Activated CD4-positive, alpha-beta memory T cell treated with anti-CD3 and anti-CD28 coated beads, Interleukin-2, amount 10 ng/mL, durations not matched to agents 7 days and 5 days (primary cell): ENCODE data around the gene DUS2. TPM values are rescaled to one million over a fixed set of nuclear protein-coding genes. Genes with fewer than 3 reads are reported as not detected.

Source experiments
- CTCF ChIA-PET: fragments of 350-600 bp; sonication (Branson Sonifier 250); formaldehyde crosslinking; loops from one replicate; lab custom pipeline; 2021; ENCODE audit warnings: antibody characterized with exemption, inconsistent platforms; lab: Charles Lee
- POLR2A ChIA-PET: fragments of 350-600 bp; sonication (Branson Sonifier 250); formaldehyde crosslinking; loops from one replicate; lab custom pipeline; 2021; ENCODE audit warnings: antibody characterized with exemption; lab: Charles Lee
- DNase-seq: peaks from one replicate; pipeline ENCODE4 v3.0.0-alpha.2; 2020
- H3K27ac Mint-ChIP-seq: one replicate; pipeline ENCODE4 v1.8.0; 2021; ENCODE audit warnings: mild to moderate bottlenecking, mixed read lengths
- H3K27me3 Mint-ChIP-seq: one replicate; pipeline ENCODE4 v1.8.0; 2021; ENCODE audit warnings: mixed read lengths
- H3K36me3 Mint-ChIP-seq: one replicate; pipeline ENCODE4 v1.8.0; 2021; ENCODE audit warnings: low read depth, mixed read lengths
- H3K4me1 Mint-ChIP-seq: one replicate; pipeline ENCODE4 v1.8.0; 2021; ENCODE audit warnings: mixed read lengths
- H3K4me3 Mint-ChIP-seq: one replicate; pipeline ENCODE4 v1.8.0; 2021; ENCODE audit warnings: mild to moderate bottlenecking, mixed read lengths
- H3K9me3 Mint-ChIP-seq: one replicate; pipeline ENCODE4 v1.8.0; 2021; ENCODE audit warnings: mixed read lengths
- total RNA-seq, 2 experiments: library from RNA; stranded (reverse); gene quantifications; one replicate each; pipeline ENCODE4 v1.2.3, GENCODE V29; 2021

DUS2 gene
- total RNA-seq, 2 experiments from 2014 or later, result 23.8 to 24.4 TPM

DNA sequence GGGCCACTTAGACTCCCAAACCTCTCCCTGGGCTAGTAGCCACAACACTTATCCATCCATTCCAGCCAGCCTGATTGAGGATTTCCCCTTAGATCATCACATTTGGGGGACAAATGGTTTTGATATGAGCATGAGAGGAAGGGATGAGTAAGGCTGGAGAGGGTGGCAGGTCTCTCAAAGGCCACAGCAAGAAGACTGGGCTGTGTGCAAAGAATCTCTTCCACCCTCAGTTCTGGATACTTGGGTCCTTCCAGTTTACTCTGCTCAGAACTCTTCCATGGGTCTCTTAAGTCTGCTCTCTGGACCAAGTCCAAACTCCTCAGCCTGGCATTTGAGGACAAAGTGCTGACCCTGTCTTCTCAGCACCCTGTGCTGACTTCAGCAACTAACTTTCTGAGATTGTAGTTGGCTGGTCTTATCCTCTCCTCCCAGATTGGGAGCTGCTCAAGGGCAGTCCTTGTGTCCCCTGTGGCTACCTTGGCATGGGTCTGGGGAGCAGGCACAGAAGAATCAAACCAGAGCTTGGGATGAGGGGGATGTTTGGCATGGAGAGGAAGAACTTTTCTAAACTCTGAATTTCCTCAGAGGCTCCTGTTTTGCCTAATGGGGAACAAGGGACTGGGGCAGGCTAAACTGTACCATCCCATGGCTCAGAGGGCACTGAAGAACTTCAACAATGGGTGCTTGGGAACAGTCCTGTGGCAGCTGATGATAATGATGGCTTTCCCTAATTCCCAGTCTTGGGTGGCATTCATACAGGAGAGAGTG is 59.0 kb downstream of the DUS2 start:
- no peak overlapping the region for H3K4me3 Mint-ChIP-seq
- H3K27me3 Mint-ChIP-seq, result no peaks in the 10 kb centered on the region
- no peak for DNase-seq
- peak overlapping the region; percentile 95 for H3K27ac Mint-ChIP-seq
- ChIA-PET CTCF (interaction anchor here (3.7 to 4.5 kb wide), 2 partner anchors 8 to 17 kb away, joined by 61 to 65 read pairs; no protein-coding TSS in a partner anchor), POLR2A (interaction anchor here (1.5 to 11.4 kb wide), 3 partner anchors 13 to 146 kb away, joined by 4 to 514 read pairs (median 39); partner anchors contain the start of genes DDX28, DUS2 and PSMB10)
- no peaks in the 10 kb centered on the region for H3K9me3 Mint-ChIP-seq
- peaks cover 49% of the 10 kb centered on the region for H3K36me3 Mint-ChIP-seq
- H3K4me1 Mint-ChIP-seq, result peaks cover 71% of the 10 kb centered on the region

DNA sequence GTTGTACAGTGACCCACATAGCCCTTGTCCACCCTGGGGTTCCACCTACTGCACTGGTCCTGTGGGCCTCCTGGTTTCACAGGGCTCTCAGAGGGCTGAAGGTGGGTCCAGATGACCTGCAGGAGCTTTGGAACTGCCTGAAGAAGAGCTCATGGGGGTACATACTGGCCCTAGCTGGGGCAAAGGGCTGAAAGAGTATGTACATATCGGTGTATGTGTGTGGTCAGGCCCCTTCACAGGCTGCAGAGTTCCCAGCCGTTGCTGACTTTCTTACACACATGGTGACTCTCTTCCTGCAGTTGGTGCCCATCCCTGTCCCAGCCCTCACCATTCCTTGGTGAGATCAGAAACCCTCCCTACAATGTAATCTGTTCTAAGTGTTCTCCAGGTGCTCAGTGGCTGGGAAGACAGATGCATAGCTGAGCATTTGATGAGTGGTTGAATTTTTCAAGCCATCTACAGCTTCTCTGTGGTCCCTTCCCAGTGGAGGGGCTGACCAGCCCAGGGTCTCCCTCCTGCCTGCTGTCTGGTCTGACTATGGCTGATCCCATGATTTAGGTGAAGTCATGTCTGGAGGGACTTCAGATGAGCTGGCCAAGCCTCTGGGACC is 59.6 kb downstream of the DUS2 start:
- Mint-ChIP-seq H3K36me3 (peaks cover 49% of the 10 kb centered on the region), H3K9me3 (no peaks in the 10 kb centered on the region), H3K27me3 (no peaks in the 10 kb centered on the region), H3K4me3 (no peak overlapping the region), H3K4me1 (peaks cover 68% of the 10 kb centered on the region), H3K27ac (peak overlapping the region; percentile 95)
- no peak for DNase-seq
- ChIA-PET CTCF (interaction anchor here (3.7 to 4.5 kb wide), 2 partner anchors 9 to 18 kb away, joined by 61 to 65 read pairs; no protein-coding TSS in a partner anchor), POLR2A (interaction anchor here (1.5 to 11.4 kb wide), 3 partner anchors 14 to 147 kb away, joined by 4 to 514 read pairs (median 39); partner anchors contain the start of genes DDX28, DUS2 and PSMB10)

DNA sequence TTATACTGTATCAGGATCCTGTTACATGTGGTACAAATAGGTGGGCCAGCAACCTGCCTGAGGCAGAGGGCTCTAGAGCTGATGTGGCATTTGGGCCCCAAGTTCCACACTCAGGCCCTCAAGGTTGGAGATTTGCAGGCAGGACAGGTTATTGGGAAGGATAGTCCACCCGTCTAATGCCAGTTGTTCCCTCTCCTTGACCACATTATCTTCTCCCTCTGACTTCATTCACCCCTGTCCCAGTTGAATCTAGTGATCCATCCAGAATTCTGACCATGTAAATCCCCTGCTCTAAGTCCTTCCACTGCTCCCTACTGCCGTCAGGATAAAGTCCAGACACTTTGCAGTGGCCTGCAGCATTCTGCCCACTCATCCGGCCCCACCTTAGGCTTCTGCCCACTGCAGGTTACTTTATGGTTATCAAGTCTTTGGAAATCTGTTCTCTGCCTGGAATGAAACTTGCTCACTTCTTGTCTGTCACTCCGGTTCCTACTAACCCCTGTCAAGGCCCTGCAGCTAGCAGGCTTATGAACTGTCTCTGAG is 60.2 kb downstream of the DUS2 start:
- Mint-ChIP-seq H3K4me1 (peaks cover 65% of the 10 kb centered on the region), H3K27ac (peak overlapping the region; percentile 95), H3K4me3 (no peak overlapping the region), H3K9me3 (no peaks in the 10 kb centered on the region), H3K36me3 (peaks cover 46% of the 10 kb centered on the region), H3K27me3 (no peaks in the 10 kb centered on the region)
- ChIA-PET CTCF (interaction anchor here (0.7 to 4.5 kb wide), 6 partner anchors 9 to 1331 kb away, joined by 3 to 65 read pairs (median 18); partner anchors contain the start of gene DPEP2), POLR2A (interaction anchor here (3.5 to 11.4 kb wide), 3 partner anchors 15 to 147 kb away, joined by 27 to 514 read pairs (median 39); partner anchors contain the start of genes DDX28, DUS2 and PSMB10)
- DNase-seq, result no peak

DNA sequence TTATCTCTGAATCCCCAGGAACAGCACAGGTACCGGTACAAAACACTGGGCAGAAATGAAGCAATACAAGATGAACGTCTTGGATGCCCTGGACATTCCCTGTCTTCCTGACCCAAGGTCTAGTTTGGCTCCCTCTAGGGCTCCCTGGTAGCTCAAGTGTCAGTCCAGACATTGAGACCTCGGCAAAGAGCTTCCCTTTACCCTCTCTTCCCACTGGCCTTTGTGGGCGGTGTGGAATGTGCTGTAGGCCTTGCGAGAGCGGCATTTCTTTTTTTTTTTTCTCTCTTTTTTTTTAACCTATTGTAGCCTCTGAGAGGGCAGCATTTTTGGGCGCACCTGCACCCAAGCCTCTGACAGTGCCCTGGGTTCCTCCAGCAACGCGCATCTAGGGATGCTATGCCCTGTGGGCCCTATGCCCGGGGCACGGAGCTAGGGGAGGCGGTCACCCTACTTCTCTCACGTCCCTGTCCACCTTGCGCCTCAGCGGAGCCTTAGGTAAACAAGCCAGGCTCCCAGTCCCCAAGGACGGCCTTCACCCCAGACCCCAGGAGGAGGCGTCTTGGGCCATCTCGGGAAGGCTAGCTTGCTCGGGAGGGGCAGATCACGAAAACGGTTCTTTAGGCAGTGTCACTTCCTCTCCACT is 60.9 kb downstream of the DUS2 start:
- POLR2A ChIA-PET, result interaction anchor here (0.9 to 11.4 kb wide), 10 partner anchors 10 to 522 kb away, joined by 3 to 514 read pairs (median 12); partner anchors contain the start of genes CTCF, DDX28, DPEP2 and DUS2
- Mint-ChIP-seq H3K27ac (peak overlapping the region; percentile 95), H3K4me1 (peaks cover 65% of the 10 kb centered on the region), H3K27me3 (no peaks in the 10 kb centered on the region), H3K36me3 (peaks cover 45% of the 10 kb centered on the region), H3K4me3 (peak overlapping the region; percentile 88), H3K9me3 (no peaks in the 10 kb centered on the region)
- CTCF ChIA-PET, result interaction anchor here (0.7 to 4.5 kb wide), 10 partner anchors 10 to 1330 kb away, joined by 3 to 65 read pairs (median 6); partner anchors contain the start of gene DPEP2
- DNase-seq, result no peak

DNA sequence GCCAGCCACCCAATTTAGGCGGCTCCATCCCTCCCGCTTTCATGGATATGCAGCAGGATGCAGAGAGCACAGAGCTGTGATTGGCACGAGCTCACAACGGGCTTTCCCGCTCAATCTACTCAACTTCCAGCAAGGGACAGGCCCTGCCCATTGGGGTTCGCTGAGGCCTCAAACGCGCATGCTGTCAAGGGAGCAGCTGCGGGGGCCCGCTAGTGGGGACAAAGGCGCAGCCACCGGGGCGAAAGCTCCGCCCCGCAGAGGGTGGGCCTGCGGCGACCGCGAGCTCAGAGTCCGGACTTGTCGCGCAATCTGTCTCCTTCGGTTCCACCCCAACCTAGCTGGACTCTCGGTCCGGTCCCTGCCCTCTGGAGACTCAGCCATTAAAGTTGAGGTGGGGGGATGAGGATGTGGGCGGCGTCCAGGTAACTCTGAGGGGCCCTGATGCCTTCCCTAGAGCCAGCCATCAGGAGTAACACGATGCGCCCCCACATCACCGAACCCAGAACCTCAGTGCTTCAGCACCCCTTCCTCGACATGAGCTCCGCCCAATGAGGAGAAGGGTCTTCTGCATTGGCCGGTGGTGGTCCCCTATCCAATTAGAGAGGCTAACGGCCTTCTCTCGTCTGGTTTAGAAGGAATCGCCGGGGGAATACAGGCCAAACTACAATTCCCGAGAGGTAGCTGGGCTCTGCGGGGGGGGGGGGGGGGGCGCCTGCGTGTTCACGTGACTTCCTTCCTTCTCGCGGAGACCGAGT is 61.6 kb downstream of the DUS2 start:
- H3K4me1 Mint-ChIP-seq, result peaks cover 64% of the 10 kb centered on the region
- no peaks in the 10 kb centered on the region for H3K9me3 Mint-ChIP-seq
- peak overlapping the region; percentile 88 for H3K4me3 Mint-ChIP-seq
- CTCF ChIA-PET, result interaction anchor here (0.6 to 4.5 kb wide), 17 partner anchors 9 to 522 kb away, joined by 3 to 65 read pairs (median 4); partner anchors contain the start of genes CTCF, DPEP2 and PSMB10
- POLR2A ChIA-PET, result interaction anchor here (0.7 to 11.4 kb wide), 22 partner anchors 9 to 523 kb away, joined by 3 to 514 read pairs (median 5); partner anchors contain the start of genes ACD, CTCF, DDX28 and DPEP2
- peak overlapping the region; percentile 95 for H3K27ac Mint-ChIP-seq
- peak; percentile 92 for DNase-seq
- H3K36me3 Mint-ChIP-seq, result peaks cover 47% of the 10 kb centered on the region
- no peaks in the 10 kb centered on the region for H3K27me3 Mint-ChIP-seq

DNA sequence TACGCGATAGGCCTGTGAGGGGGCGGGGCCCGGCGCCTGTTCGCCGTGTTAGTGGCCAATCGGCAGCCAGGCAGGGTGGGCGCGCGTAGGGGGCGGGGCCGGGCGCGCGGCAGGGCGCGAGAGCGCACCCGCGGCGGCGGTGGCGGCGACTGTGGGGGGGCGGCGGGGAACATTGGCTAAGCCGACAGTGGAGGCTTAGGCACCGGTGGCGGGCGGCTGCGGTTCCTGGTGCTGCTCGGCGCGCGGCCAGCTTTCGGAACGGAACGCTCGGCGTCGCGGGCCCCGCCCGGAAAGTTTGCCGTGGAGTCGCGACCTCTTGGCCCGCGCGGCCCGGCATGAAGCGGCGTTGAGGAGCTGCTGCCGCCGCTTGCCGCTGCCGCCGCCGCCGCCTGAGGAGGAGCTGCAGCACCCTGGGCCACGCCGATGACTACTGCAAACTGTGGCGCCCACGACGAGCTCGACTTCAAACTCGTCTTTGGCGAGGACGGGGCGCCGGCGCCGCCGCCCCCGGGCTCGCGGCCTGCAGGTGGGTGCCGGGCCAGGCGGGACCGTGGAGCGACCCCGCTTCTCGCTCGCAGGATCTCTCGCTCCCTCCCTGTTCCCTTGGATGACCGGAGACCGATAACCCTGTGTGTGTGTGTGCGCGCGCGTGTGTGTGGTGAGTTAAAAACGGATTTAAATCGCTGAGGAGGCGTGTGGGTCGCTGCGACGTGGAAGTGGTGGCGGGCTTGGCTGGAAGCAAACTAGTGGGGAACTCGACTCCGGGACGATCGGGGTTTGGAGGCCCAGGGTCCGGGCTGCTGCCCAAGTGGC is 62.4 kb downstream of the DUS2 start, which contains the start of gene NFATC3:
Gene NFATC3 (plus strand): TSS at position 112 of the 813 bp plus-strand sequence. CDS start 312 bp downstream, at position 424.
- Mint-ChIP-seq H3K4me1 (peaks cover 61% of the 10 kb centered on the region), H3K36me3 (peaks cover 47% of the 10 kb centered on the region), H3K27me3 (no peaks in the 10 kb centered on the region), H3K4me3 (peak within 1 kb of the TSS; percentile 88), H3K27ac (peak within 1 kb of the TSS; percentile 95), H3K9me3 (no peaks in the 10 kb centered on the region)
- POLR2A ChIA-PET, result interaction anchor here (0.7 to 11.4 kb wide), 26 partner anchors 8 to 529 kb away, joined by 3 to 514 read pairs (median 4); partner anchors contain the start of genes ACD, CTCF, DDX28 and DPEP2
- CTCF ChIA-PET, result interaction anchor here (0.6 to 4.5 kb wide), 17 partner anchors 9 to 523 kb away, joined by 3 to 65 read pairs (median 4); partner anchors contain the start of genes CTCF and PSMB10
- DNase-seq, result peak; percentile 99

DNA sequence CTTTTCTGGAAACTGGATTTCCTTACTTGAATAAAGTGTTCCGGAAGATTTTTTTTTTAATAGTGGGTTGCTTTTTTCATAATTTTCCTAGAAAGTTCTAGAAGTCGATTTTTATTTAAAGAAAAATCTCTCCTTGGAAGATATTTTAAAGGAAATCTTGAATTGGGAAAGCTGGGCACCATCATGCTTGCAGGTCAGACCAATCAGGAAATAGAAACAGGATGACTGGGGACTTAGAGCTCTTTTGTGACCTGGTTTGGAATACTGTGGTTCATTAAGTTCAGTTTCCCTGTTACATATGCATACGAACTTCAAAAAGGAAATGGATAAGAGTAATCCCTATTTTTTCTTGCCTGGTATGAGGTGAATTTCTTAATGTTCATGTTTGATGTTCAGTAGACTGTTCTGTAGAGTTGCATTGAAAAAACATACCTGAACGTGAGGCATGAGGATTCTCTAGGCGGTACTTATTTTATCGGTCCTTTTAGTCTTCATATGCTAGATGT is 63.3 kb downstream of the DUS2 start:
- Mint-ChIP-seq H3K27me3 (no peaks in the 10 kb centered on the region), H3K27ac (peak overlapping the region; percentile 77), H3K4me3 (peak overlapping the region; percentile 88), H3K4me1 (peaks cover 60% of the 10 kb centered on the region), H3K36me3 (peaks cover 47% of the 10 kb centered on the region), H3K9me3 (no peaks in the 10 kb centered on the region)
- POLR2A ChIA-PET, result interaction anchor here (0.6 to 11.4 kb wide), 16 partner anchors 13 to 530 kb away, joined by 3 to 514 read pairs (median 4); partner anchors contain the start of genes CTCF, DDX28, DUS2 and PSMB10
- DNase-seq, result no peak
- CTCF ChIA-PET, result interaction anchor here (1.3 to 2.1 kb wide), 3 partner anchors 26 to 32 kb away, joined by 3 to 4 read pairs (median 3); no protein-coding TSS in a partner anchor

DNA sequence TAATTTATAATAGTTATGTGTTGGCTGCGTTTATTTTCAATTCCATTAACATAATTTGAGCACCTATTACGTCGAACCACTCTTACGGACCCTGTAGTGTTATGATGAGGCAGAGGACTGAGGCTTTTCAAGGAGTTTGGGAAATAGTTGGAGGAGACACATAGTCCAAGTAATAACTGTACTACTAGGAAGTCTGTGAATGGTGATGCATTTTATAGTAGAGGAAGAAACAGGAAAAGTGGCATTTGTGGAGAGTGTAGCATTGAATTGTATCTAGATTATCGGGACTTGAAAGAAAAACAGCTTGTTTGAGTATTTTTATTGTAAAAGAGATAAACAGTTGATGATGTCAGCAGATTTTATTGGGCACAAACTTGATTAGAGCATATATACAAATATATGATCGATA is 63.8 kb downstream of the DUS2 start:
- POLR2A ChIA-PET, result interaction anchor here (0.6 to 11.4 kb wide), 12 partner anchors 7 to 528 kb away, joined by 3 to 514 read pairs (median 4); partner anchors contain the start of genes DDX28, DUS2 and PSMB10
- no peaks in the 10 kb centered on the region for H3K27me3 Mint-ChIP-seq
- peaks cover 60% of the 10 kb centered on the region for H3K4me1 Mint-ChIP-seq
- peaks cover 47% of the 10 kb centered on the region for H3K36me3 Mint-ChIP-seq
- CTCF ChIA-PET, result interaction anchor here (0.6 to 1.3 kb wide), 4 partner anchors 26 to 270 kb away, joined by 3 to 4 read pairs (median 4); no protein-coding TSS in a partner anchor
- H3K27ac Mint-ChIP-seq, result peak overlapping the region; percentile 77
- peak overlapping the region; percentile 88 for H3K4me3 Mint-ChIP-seq
- no peak for DNase-seq
- H3K9me3 Mint-ChIP-seq, result no peaks in the 10 kb centered on the region

DNA sequence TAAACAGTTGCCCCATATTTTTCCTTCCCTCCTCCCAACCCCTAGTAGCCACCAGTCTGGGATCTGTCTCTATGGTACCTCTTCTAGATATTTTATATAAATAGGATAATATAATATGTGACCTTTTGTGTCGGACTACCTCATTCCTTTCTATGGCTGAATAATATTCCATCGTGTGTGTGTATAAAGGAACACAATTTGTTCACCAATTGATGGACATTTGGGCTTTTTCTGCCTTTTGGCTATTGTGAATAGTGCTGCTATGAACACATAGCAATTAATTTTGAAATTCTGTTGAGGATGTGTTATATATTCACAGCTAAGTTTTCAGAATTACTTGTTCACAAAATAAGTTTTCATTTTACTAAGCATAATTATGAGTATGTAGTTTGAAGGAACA is 64.6 kb downstream of the DUS2 start:
- H3K4me3 Mint-ChIP-seq, result peak overlapping the region; percentile 88
- ChIA-PET CTCF (interaction anchor here (1.0 kb wide), 2 partner anchors 47 to 271 kb away, joined by 3 to 4 read pairs; no protein-coding TSS in a partner anchor), POLR2A (interaction anchor here (0.6 to 11.4 kb wide), 7 partner anchors 8 to 529 kb away, joined by 3 to 514 read pairs (median 5); no protein-coding TSS in a partner anchor)
- peak overlapping the region; percentile 72 for H3K27ac Mint-ChIP-seq
- H3K4me1 Mint-ChIP-seq, result peaks cover 56% of the 10 kb centered on the region
- no peaks in the 10 kb centered on the region for H3K9me3 Mint-ChIP-seq
- no peaks in the 10 kb centered on the region for H3K27me3 Mint-ChIP-seq
- peaks cover 42% of the 10 kb centered on the region for H3K36me3 Mint-ChIP-seq
- DNase-seq, result no peak
